ENCODE results near the gene C13orf42. TPM values are rescaled to one million over a fixed set of nuclear protein-coding genes. Genes with fewer than 3 reads are reported as not detected.
"Not testable (repeated sequence)": the region's sequence is repeated elsewhere in the genome, so short reads cannot be mapped to it uniquely, and the experiment has no call there.

The C13orf42 gene
- total RNA-seq, 4 donors from 2014 or later: not detected

- WGBS, 2 donors (ENCODE audit: low coverage in 1 of 2): 80 to 84% methylated on average over 1 to 8 of the region's 8 CpGs
- intact Hi-C loops (cut with DNase I; ENCODE audit: low total_unique reads): no loop called here
Measured at GRCh38 chr13:51134763-51135365, 23.8 kb upstream of the C13orf42 start.

GRCh38 chr13:51130348-51130747 lies 19.3 kb upstream of the C13orf42 start:
- WGBS, 2 donors (ENCODE audit: low coverage in 1 of 2): 76 to 92% methylated on average over 1 of the region's 1 CpG
- no peak for TF ChIP-seq POLR2A (IDR thresholded peaks at IDR 0.05)
- intact Hi-C loops (cut with DNase I; ENCODE audit: low total_unique reads): no loop called here

More at GRCh38 chr13:51134763-51135365, 23.8 kb upstream of the C13orf42 start:
- H3K27ac ChIP-seq: no peak overlapping the region
- no peaks in the 10 kb centered on the region for H3K4me1 ChIP-seq
- no peaks in the 10 kb centered on the region for H3K36me3 ChIP-seq
- no peak overlapping the region for H3K4me3 ChIP-seq
- in situ Hi-C loops (cut with MboI; ENCODE audit: low pct_ligation_motif_present in 1 of 4, low pct_unique_long_range_greater_than_20kb in 1 of 4, low sequenced_read_pairs in 3 of 4): no loop called here
- H3K27me3 ChIP-seq: no peaks in the 10 kb centered on the region
- TF ChIP-seq CTCF (IDR thresholded peaks at IDR 0.05): no peak
- no peak for TF ChIP-seq EP300 (IDR thresholded peaks at IDR 0.05; ENCODE audit: low read depth)
- TF ChIP-seq POLR2A (IDR thresholded peaks at IDR 0.05): no peak
- TF ChIP-seq POLR2AphosphoS5 (IDR thresholded peaks at IDR 0.05): no peak
- no peak for DNase-seq
- H3K9me3 ChIP-seq: peaks cover 0 to 3% of the 10 kb centered on the region in 2 donors

GRCh38 chr13:51125495-51126226 lies 14.6 kb upstream of the C13orf42 start:
- Histone ChIP-seq H3K36me3 (no peaks in the 10 kb centered on the region), H3K27ac (no peak overlapping the region), H3K4me1 (no peaks in the 10 kb centered on the region), H3K9me3 (peaks cover 0 to 3% of the 10 kb centered on the region in 2 donors), H3K27me3 (no peaks in the 10 kb centered on the region), H3K4me3 (no peak overlapping the region)
- intact Hi-C loops (cut with DNase I; ENCODE audit: low total_unique reads) (loop anchor here (5.0 kb wide), 1 partner anchor 162 kb away; no protein-coding TSS in a partner anchor), in situ Hi-C loops (cut with MboI; ENCODE audit: low pct_ligation_motif_present in 1 of 4, low pct_unique_long_range_greater_than_20kb in 1 of 4, low sequenced_read_pairs in 3 of 4) (loop anchor here in 3 of 4 donors (10.0 kb wide), 1 partner anchor 159 kb away; no protein-coding TSS in a partner anchor)
- no peak for TF ChIP-seq POLR2A (IDR thresholded peaks at IDR 0.05)
- TF ChIP-seq CTCF (IDR thresholded peaks at IDR 0.05): peak; percentile 62 to 77 (median 71)
- peak; percentile 49 for DNase-seq
- 8 to 25% methylated on average over 5 to 7 of the region's 7 CpGs for WGBS, 2 donors (ENCODE audit: low coverage in 1 of 2)

More at GRCh38 chr13:51130348-51130747, 19.3 kb upstream of the C13orf42 start:
- H3K27ac ChIP-seq: no peak overlapping the region
- H3K27me3 ChIP-seq: no peaks in the 10 kb centered on the region
- no peak overlapping the region for H3K4me3 ChIP-seq
- no peaks in the 10 kb centered on the region for H3K4me1 ChIP-seq
- DNase-seq: no peak
- in situ Hi-C loops (cut with MboI; ENCODE audit: low pct_ligation_motif_present in 1 of 4, low pct_unique_long_range_greater_than_20kb in 1 of 4, low sequenced_read_pairs in 3 of 4): no loop called here
- no peaks in the 10 kb centered on the region for H3K36me3 ChIP-seq
- peaks cover 0 to 3% of the 10 kb centered on the region in 2 donors for H3K9me3 ChIP-seq

GRCh38 chr13:51122868-51123566 lies 11.9 kb upstream of the C13orf42 start:
- WGBS, 2 donors (ENCODE audit: low coverage in 1 of 2): 21 to 26% methylated on average over 3 to 6 of the region's 6 CpGs

GRCh38 chr13:51120873-51121272 lies 9.8 kb upstream of the C13orf42 start:
- H3K27me3 ChIP-seq; H3K4me1 ChIP-seq; H3K9me3 ChIP-seq; H3K4me3 ChIP-seq; intact Hi-C loops (cut with DNase I; ENCODE audit: low total_unique reads); H3K36me3 ChIP-seq; H3K27ac ChIP-seq: not testable (repeated sequence)
- WGBS, 2 donors (ENCODE audit: low coverage in 1 of 2): 20 to 74% methylated on average over 2 to 11 of the region's 11 CpGs
- TF ChIP-seq CTCF (IDR thresholded peaks at IDR 0.05): peak in 3 of 5 experiments; percentile 17 to 35 (median 23)
- in situ Hi-C loops (cut with MboI; ENCODE audit: low pct_ligation_motif_present in 1 of 4, low pct_unique_long_range_greater_than_20kb in 1 of 4, low sequenced_read_pairs in 3 of 4): loop anchor here in 3 of 4 donors (10.0 kb wide), 1 partner anchor 164 kb away; no protein-coding TSS in a partner anchor
- peak; percentile 12 for DNase-seq

More at GRCh38 chr13:51122868-51123566, 11.9 kb upstream of the C13orf42 start:
- Histone ChIP-seq H3K27ac (no peak overlapping the region), H3K9me3 (no peaks in the 10 kb centered on the region), H3K36me3 (no peaks in the 10 kb centered on the region), H3K27me3 (no peaks in the 10 kb centered on the region), H3K4me3 (no peak overlapping the region), H3K4me1 (no peaks in the 10 kb centered on the region)
- in situ Hi-C loops (cut with MboI; ENCODE audit: low pct_ligation_motif_present in 1 of 4, low pct_unique_long_range_greater_than_20kb in 1 of 4, low sequenced_read_pairs in 3 of 4): loop anchor here in 3 of 4 donors (10.0 kb wide), 1 partner anchor 162 kb away; no protein-coding TSS in a partner anchor
- intact Hi-C loops (cut with DNase I; ENCODE audit: low total_unique reads): no loop called here
- TF ChIP-seq EP300 (IDR thresholded peaks at IDR 0.05; ENCODE audit: low read depth): no peak
- TF ChIP-seq POLR2AphosphoS5 (IDR thresholded peaks at IDR 0.05): no peak
- no peak for TF ChIP-seq POLR2A (IDR thresholded peaks at IDR 0.05)
- DNase-seq: no peak
